ENCODE data around the gene BPHL. TPM values are rescaled to one million over a fixed set of nuclear protein-coding genes. Genes with fewer than 3 reads are reported as not detected.
"Not testable (repeated sequence)": the region's sequence is repeated elsewhere in the genome, so short reads cannot be mapped to it uniquely, and the experiment has no call there.

The BPHL gene
- total and polyA plus RNA-seq, 5 donors = 9.3 to 13.1 (median 10.4) TPM

- Histone ChIP-seq H3K4me3 (ENCODE audit: low read length) (no peak overlapping the region), H3K27me3 (ENCODE audit: control insufficient read depth, insufficient read depth) (no peaks in the 10 kb centered on the region), H3K4me1 (ENCODE audit: control insufficient read depth, insufficient read depth, low read length) (no peaks in the 10 kb centered on the region), H3K27ac (ENCODE audit: low read length) (no peak overlapping the region), H3K9me3 (ENCODE audit: control insufficient read depth, low read length) (no peaks in the 10 kb centered on the region)
- WGBS = 88% methylated on average over 2 of the region's 2 CpGs
- ATAC-seq (no peak), DNase-seq (no peak)
- intact Hi-C loops (cut with DNase I) = no loop called here
These were observed 62.6 kb downstream of the BPHL start for GRCh38 chr6:3181105-3181504.

- 75% methylated on average over 4 of the region's 4 CpGs for WGBS
- Histone ChIP-seq H3K4me3 (ENCODE audit: low read length) (no peak overlapping the region), H3K4me1 (ENCODE audit: control insufficient read depth, insufficient read depth, low read length) (no peaks in the 10 kb centered on the region), H3K9me3 (ENCODE audit: control insufficient read depth, low read length) (no peaks in the 10 kb centered on the region), H3K27ac (ENCODE audit: low read length) (no peak overlapping the region), H3K27me3 (ENCODE audit: control insufficient read depth, insufficient read depth) (no peaks in the 10 kb centered on the region)
- no peak for ATAC-seq
- intact Hi-C loops (cut with DNase I) = no loop called here
- DNase-seq = no peak
These were observed 64.6 kb downstream of the BPHL start for GRCh38 chr6:3183066-3183465.

- no peak overlapping the region for H3K27ac ChIP-seq (ENCODE audit: low read length)
- no peaks in the 10 kb centered on the region for H3K27me3 ChIP-seq (ENCODE audit: control insufficient read depth, insufficient read depth)
- DNase-seq (no peak), ATAC-seq (no peak)
- 96% methylated on average over 3 of the region's 3 CpGs for WGBS
- H3K9me3 ChIP-seq (ENCODE audit: control insufficient read depth, low read length) = no peaks in the 10 kb centered on the region
- intact Hi-C loops (cut with DNase I) = no loop called here
- H3K4me1 ChIP-seq (ENCODE audit: control insufficient read depth, insufficient read depth, low read length) = no peaks in the 10 kb centered on the region
- no peak overlapping the region for H3K4me3 ChIP-seq (ENCODE audit: low read length)
These were observed 68.5 kb downstream of the BPHL start for GRCh38 chr6:3186974-3187382.

DNA sequence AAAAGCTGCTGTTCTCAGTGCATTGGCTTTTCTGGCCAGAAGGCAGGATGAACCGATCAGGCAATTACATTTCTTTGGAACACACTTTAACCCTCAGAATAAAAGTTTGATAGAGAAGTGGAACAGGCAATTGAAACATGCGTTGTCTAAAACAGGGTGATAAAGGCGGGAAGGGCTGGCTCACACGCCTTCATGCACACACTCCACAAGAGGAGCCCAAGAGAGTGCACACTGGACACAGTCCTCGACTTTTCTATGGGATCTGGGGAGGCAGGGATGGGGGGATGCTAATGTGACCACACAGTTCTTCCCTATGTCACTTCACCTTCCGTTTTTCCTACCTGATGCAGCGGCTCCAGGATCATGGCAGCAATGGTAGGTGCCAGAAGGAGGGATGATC is 69.8 kb downstream of the BPHL start:
- no peak overlapping the region for H3K27ac ChIP-seq (ENCODE audit: low read length)
- H3K4me1 ChIP-seq (ENCODE audit: control insufficient read depth, insufficient read depth, low read length) = no peaks in the 10 kb centered on the region
- no peak overlapping the region for H3K4me3 ChIP-seq (ENCODE audit: low read length)
- ATAC-seq (no peak), DNase-seq (no peak)
- intact Hi-C loops (cut with DNase I) = no loop called here
- H3K9me3 ChIP-seq (ENCODE audit: control insufficient read depth, low read length) = no peaks in the 10 kb centered on the region
- no peaks in the 10 kb centered on the region for H3K27me3 ChIP-seq (ENCODE audit: control insufficient read depth, insufficient read depth)
- 87% methylated on average over 7 of the region's 7 CpGs for WGBS

GRCh38 chr6:3189192-3189591 is 70.7 kb downstream of the BPHL start:
- H3K27ac ChIP-seq (ENCODE audit: low read length); ATAC-seq; H3K4me3 ChIP-seq (ENCODE audit: low read length); DNase-seq; H3K9me3 ChIP-seq (ENCODE audit: control insufficient read depth, low read length); H3K27me3 ChIP-seq (ENCODE audit: control insufficient read depth, insufficient read depth); intact Hi-C loops (cut with DNase I); H3K4me1 ChIP-seq (ENCODE audit: control insufficient read depth, insufficient read depth, low read length): not testable (repeated sequence)
- WGBS = 95% methylated on average over 10 of the region's 10 CpGs

DNA sequence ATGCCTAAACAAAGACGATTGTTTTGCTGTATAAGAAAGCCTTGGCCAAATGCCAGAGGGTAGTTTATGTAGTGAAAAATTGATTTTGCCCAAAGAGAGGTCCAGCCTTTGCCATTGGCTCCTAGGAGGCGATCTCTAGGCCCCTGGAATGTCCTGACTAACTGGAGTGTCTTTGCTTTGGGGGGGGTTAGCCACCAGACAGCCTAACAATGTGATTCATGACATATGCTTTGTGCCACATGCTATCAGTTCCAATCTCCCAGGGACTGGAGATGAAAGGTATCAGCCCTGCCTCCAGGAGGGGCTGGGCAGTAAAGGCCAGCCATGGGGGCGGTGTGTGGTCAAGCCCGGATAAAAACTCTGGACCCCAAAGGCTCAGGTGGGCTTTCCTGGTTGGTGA is 71.5 kb downstream of the BPHL start:
- intact Hi-C loops (cut with DNase I) = no loop called here
- no peak for DNase-seq

DNA sequence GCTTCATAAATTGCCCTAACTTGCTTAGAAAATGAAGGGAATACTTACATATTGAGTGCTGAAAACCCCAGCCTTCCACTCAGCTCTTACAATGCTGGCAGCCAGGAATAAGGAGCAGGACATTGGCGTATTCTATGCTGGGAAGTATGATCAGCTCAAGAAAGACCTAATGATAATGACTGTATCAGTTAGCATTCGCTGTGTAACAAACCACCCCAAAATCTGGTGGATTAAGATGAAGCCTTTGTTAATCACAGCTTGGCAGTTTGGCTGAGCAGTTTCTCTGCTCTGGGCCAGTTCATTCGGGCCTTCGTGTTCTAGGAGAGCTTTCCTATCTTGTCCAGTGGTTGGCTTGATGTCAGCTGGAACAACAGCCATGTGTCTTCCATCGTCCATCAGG is 72.3 kb downstream of the BPHL start:
- no peak for DNase-seq
- H3K27ac ChIP-seq (ENCODE audit: low read length) = no peak overlapping the region
- H3K9me3 ChIP-seq (ENCODE audit: control insufficient read depth, low read length) = no peaks in the 10 kb centered on the region

More for the DNA sequence above, 71.5 kb downstream of the BPHL start:
- Histone ChIP-seq H3K4me3 (ENCODE audit: low read length) (no peak overlapping the region), H3K27me3 (ENCODE audit: control insufficient read depth, insufficient read depth) (no peaks in the 10 kb centered on the region), H3K4me1 (ENCODE audit: control insufficient read depth, insufficient read depth, low read length) (peaks cover 3% of the 10 kb centered on the region), H3K9me3 (ENCODE audit: control insufficient read depth, low read length) (no peaks in the 10 kb centered on the region), H3K27ac (ENCODE audit: low read length) (no peak overlapping the region)
- WGBS = 69% methylated on average over 4 of the region's 4 CpGs
- no peak for ATAC-seq

GRCh38 chr6:3193102-3193849 is 74.8 kb downstream of the BPHL start:
- Histone ChIP-seq H3K9me3 (ENCODE audit: control insufficient read depth, low read length) (no peaks in the 10 kb centered on the region), H3K27ac (ENCODE audit: low read length) (no peak overlapping the region), H3K27me3 (ENCODE audit: control insufficient read depth, insufficient read depth) (no peaks in the 10 kb centered on the region), H3K4me3 (ENCODE audit: low read length) (no peak overlapping the region), H3K4me1 (ENCODE audit: control insufficient read depth, insufficient read depth, low read length) (peaks cover 5% of the 10 kb centered on the region)
- DNase-seq = no peak
- no peak for ATAC-seq
- 84% methylated on average over 23 of the region's 23 CpGs for whole genome bisulfite sequencing
- intact Hi-C loops (cut with DNase I) = no loop called here

More for the DNA sequence above, 72.3 kb downstream of the BPHL start:
- H3K4me3 ChIP-seq (ENCODE audit: low read length) = no peak overlapping the region
- WGBS = 77% methylated on average over 5 of the region's 5 CpGs
- no peaks in the 10 kb centered on the region for H3K27me3 ChIP-seq (ENCODE audit: control insufficient read depth, insufficient read depth)
- peaks cover 5% of the 10 kb centered on the region for H3K4me1 ChIP-seq (ENCODE audit: control insufficient read depth, insufficient read depth, low read length)
- intact Hi-C loops (cut with DNase I) = no loop called here
- no peak for ATAC-seq

GRCh38 chr6:3194535-3195419 is 76.3 kb downstream of the BPHL start:
- H3K27ac ChIP-seq (ENCODE audit: low read length) = peak overlapping the region; percentile 82
- peaks cover 5% of the 10 kb centered on the region for H3K4me1 ChIP-seq (ENCODE audit: control insufficient read depth, insufficient read depth, low read length)
- 44% methylated on average over 19 of the region's 19 CpGs for WGBS
- H3K27me3 ChIP-seq (ENCODE audit: control insufficient read depth, insufficient read depth) = no peaks in the 10 kb centered on the region
- no peaks in the 10 kb centered on the region for H3K9me3 ChIP-seq (ENCODE audit: control insufficient read depth, low read length)
- DNase-seq (peak in 2 of 3 donors; percentile 25 to 52), ATAC-seq (peak; percentile 26 to 88)
- intact Hi-C loops (cut with DNase I) = no loop called here
- H3K4me3 ChIP-seq (ENCODE audit: low read length) = no peak overlapping the region

- Histone ChIP-seq H3K27me3 (ENCODE audit: control insufficient read depth, insufficient read depth) (no peaks in the 10 kb centered on the region), H3K4me3 (ENCODE audit: low read length) (no peak overlapping the region), H3K27ac (ENCODE audit: low read length) (no peak overlapping the region), H3K9me3 (ENCODE audit: control insufficient read depth, low read length) (no peaks in the 10 kb centered on the region), H3K4me1 (ENCODE audit: control insufficient read depth, insufficient read depth, low read length) (peaks cover 5% of the 10 kb centered on the region)
- no peak for DNase-seq
- intact Hi-C loops (cut with DNase I) = no loop called here
- ATAC-seq = no peak
- WGBS = 75% methylated on average over 5 of the region's 5 CpGs
These were observed 76.8 kb downstream of the BPHL start for GRCh38 chr6:3195420-3195694.

DNA sequence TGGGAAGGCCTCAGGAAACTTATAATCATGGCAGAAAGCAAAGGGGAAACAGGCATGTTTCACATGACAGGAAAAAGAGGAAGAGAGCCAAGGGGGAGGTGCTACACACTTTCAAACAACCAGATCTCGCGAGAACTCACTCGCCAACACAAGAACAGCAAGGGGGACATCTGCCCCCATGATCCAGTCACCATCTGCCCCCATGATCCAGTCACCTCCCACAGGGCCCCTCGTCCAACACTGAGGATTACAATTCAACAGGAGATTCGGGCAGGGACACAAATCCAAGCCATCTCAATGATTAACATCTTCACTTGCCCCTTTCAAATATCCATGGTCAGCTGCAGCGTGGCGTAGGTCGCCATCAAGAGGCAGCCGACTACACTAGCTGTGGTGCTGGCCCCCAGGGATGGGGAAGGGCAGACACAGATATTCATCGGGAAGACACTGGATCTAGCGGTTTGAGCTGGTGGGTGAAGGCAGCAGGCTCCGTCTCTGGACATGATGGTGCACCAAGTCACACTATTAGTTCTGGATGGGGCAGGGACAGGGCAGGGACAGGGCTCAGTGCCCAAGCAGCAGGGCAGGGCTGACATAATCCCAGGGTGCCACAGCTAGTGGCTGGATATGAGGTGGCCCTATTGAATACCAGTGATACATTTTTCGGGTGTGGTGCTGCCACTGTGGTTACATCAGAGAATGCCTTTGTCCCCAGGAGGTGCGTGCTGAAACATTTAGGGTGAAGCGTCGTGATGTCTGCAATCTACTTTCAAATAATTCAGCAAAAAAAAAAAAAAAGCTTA is 77.4 kb downstream of the BPHL start:
- ATAC-seq (peak in 1 of 2 donors; percentile 18), DNase-seq (no peak)
- H3K27ac ChIP-seq (ENCODE audit: low read length) = no peak overlapping the region
- H3K4me3 ChIP-seq (ENCODE audit: low read length) = no peak overlapping the region
- no peaks in the 10 kb centered on the region for H3K9me3 ChIP-seq (ENCODE audit: control insufficient read depth, low read length)
- H3K27me3 ChIP-seq (ENCODE audit: control insufficient read depth, insufficient read depth) = no peaks in the 10 kb centered on the region
- intact Hi-C loops (cut with DNase I) = no loop called here
- WGBS = 83% methylated on average over 16 of the region's 16 CpGs
- H3K4me1 ChIP-seq (ENCODE audit: control insufficient read depth, insufficient read depth, low read length) = peaks cover 5% of the 10 kb centered on the region

All from right cardiac atrium (tissue), 5 donors.